ENCODE data around the gene MYL7.

DNA sequence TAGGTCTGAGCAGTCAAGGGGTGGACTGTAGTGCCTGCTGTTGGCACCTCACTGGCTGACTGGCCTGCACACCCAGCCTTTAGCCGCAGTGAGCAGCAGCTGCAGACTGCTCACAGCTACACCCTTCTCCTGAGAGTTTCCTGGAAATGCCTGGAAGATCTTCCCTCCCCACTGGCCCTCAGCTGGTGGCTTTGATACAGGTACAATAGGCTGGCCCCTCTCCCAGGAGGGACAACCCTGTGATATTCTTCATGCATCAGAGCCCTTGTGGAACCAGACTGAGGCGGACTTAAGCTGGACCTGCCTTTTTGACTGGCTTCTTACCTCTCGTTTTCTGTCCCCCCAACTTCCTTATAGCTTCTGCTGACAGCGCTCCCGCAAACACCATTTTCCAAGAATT is 41.7 kb upstream of the MYL7 start:
- TF ChIP-seq CTCF (IDR thresholded peaks at IDR 0.05) (no peak), POLR2A (IDR thresholded peaks at IDR 0.05) (no peak), EP300 (IDR thresholded peaks at IDR 0.05) (no peak)

All from tibial nerve (tissue), 4 donors.